A673 (cell line): ENCODE measurements around the gene VSIG1.

ENCODE experiments used
- EZH2 ChIP-seq: fragments of 200-600 bp; sonication (generic); IDR thresholded peaks from 2 replicates; pipeline ENCODE4 v1.6.1; 2017; ENCODE audit warnings: borderline replicate concordance, low read depth, mild to moderate bottlenecking, mixed read lengths, antibody characterized with exemption, low read length; ENCODE audit not compliant: poor library complexity, severe bottlenecking
- TF ChIP-seq, protein P1 (sequence below): fragments of 300-800, 200-600 bp; sonication (generic); conservative IDR thresholded peaks from 2 replicates; pipeline ENCODE4 v1.5.1; 2017; ENCODE audit warnings: low read depth, mild to moderate bottlenecking, antibody characterized with exemption, low read length, moderate library complexity, mixed read lengths

DNA sequence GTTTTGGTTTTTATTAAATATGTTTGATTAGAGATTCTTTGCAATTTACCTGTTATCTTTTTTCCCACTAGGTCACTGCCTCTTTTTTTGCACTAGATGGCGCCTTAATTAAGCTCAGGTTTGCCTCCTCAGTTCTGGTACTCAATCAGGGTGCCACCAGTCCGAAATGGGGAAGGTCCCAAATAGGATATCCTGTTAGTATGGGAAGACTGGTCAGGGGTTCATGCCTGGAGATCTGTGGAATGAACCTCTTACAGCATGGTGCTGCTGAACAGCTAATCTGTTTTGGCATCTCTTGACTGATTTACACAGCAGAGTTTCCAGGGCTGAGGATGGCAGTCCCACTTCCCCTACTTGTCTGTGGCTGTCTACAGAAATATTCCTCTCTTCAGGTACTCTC lies 24.2 kb upstream of the VSIG1 start:
- TF ChIP-seq EZH2: no peak
- TF ChIP-seq, protein P1, sequence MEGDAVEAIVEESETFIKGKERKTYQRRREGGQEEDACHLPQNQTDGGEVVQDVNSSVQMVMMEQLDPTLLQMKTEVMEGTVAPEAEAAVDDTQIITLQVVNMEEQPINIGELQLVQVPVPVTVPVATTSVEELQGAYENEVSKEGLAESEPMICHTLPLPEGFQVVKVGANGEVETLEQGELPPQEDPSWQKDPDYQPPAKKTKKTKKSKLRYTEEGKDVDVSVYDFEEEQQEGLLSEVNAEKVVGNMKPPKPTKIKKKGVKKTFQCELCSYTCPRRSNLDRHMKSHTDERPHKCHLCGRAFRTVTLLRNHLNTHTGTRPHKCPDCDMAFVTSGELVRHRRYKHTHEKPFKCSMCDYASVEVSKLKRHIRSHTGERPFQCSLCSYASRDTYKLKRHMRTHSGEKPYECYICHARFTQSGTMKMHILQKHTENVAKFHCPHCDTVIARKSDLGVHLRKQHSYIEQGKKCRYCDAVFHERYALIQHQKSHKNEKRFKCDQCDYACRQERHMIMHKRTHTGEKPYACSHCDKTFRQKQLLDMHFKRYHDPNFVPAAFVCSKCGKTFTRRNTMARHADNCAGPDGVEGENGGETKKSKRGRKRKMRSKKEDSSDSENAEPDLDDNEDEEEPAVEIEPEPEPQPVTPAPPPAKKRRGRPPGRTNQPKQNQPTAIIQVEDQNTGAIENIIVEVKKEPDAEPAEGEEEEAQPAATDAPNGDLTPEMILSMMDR: peak; percentile 63
